Progenitor cell of endocrine pancreas (in vitro differentiated cells): Measurements from ENCODE around the gene ATXN2. TPM values are rescaled to one million over a fixed set of nuclear protein-coding genes. Genes with fewer than 3 reads are reported as not detected.
"Not testable (repeated sequence)": the region's sequence is repeated elsewhere in the genome, so short reads cannot be mapped to it uniquely, and the experiment has no call there.

Experiments
- DNase-seq: peaks from one replicate; pipeline ENCODE4 v3.0.0; 2021; ENCODE audit warnings: low spot score; ENCODE audit not compliant: unreplicated experiment
- H3K27ac Mint-ChIP-seq: 2 replicates; pipeline ENCODE4 v1.8.0; 2021; ENCODE audit warnings: mild to moderate bottlenecking, moderate library complexity, mixed read lengths
- H3K27me3 Mint-ChIP-seq: 2 replicates; pipeline ENCODE4 v1.8.0; 2021; ENCODE audit warnings: mixed read lengths
- H3K36me3 Mint-ChIP-seq: 2 replicates; pipeline ENCODE4 v1.8.0; 2022; ENCODE audit warnings: mixed read lengths; ENCODE audit not compliant: insufficient read depth
- H3K4me1 Mint-ChIP-seq: 2 replicates; pipeline ENCODE4 v1.8.0; 2021; ENCODE audit warnings: low read depth, mixed read lengths
- H3K4me3 Mint-ChIP-seq: 2 replicates; pipeline ENCODE4 v1.8.0; 2021; ENCODE audit warnings: low read depth, mild to moderate bottlenecking, moderate library complexity, mixed read lengths
- H3K9me3 Mint-ChIP-seq: 2 replicates; pipeline ENCODE4 v1.8.0; 2021; ENCODE audit warnings: low read depth, mixed read lengths
- total RNA-seq: library from RNA; stranded (reverse); gene quantifications from 2 replicates; pipeline ENCODE4 v1.2.1, GENCODE V29; 2021
- TF ChIP-seq, protein P1 (sequence below): fragments of 200-600 bp; sonication (generic); IDR thresholded peaks from one replicate; pipeline ENCODE4 v1.5.0; 2021; ENCODE audit warnings: antibody characterized with exemption, mild to moderate bottlenecking; ENCODE audit not compliant: unreplicated experiment

Gene ATXN2
- total RNA-seq, 1 donor from 2014 or later: 81.7 TPM

DNA sequence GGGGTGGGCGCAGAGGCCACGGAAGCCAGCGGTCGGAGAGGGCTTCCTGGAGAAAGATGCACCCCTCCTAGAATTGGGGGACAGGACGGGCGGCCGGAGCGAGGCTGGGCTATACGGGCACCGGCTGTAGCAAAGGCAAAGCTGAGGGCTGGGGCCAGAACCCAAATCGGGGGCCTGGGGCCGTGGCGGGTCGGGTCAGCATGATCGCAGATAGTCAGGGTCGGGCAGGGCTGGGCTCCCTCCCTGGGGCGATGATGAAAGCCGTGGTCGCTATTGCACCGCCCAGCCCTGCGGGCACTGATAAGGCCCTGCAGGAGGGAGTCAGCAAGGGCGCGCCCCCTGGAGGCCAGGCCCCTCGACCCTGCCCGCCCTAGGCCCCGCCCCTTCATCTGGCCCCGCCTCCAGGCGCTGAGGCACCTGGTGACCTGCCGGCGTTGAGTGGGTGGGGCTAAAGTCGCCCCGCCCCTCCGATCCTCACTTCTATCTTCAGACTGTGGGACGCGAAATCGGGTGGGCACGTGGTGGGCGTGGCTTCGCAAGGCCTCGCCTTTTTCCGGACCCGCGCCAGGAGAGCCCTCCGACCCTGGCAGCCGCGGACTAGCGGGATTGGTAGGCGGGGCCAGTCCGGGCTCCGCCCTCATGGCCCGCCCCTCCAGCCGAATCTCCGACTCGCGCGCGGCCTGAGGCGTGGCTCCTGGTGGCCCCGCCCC is 193.8 kb downstream of the ATXN2 start:
- TF ChIP-seq, protein P1, sequence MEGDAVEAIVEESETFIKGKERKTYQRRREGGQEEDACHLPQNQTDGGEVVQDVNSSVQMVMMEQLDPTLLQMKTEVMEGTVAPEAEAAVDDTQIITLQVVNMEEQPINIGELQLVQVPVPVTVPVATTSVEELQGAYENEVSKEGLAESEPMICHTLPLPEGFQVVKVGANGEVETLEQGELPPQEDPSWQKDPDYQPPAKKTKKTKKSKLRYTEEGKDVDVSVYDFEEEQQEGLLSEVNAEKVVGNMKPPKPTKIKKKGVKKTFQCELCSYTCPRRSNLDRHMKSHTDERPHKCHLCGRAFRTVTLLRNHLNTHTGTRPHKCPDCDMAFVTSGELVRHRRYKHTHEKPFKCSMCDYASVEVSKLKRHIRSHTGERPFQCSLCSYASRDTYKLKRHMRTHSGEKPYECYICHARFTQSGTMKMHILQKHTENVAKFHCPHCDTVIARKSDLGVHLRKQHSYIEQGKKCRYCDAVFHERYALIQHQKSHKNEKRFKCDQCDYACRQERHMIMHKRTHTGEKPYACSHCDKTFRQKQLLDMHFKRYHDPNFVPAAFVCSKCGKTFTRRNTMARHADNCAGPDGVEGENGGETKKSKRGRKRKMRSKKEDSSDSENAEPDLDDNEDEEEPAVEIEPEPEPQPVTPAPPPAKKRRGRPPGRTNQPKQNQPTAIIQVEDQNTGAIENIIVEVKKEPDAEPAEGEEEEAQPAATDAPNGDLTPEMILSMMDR: peak; percentile 65
- no peaks in the 10 kb centered on the region for H3K36me3 Mint-ChIP-seq
- DNase-seq: peak; percentile 89
- peaks cover 62% of the 10 kb centered on the region for H3K27me3 Mint-ChIP-seq
- H3K27ac Mint-ChIP-seq: no peak overlapping the region
- H3K4me3 Mint-ChIP-seq: peak overlapping the region; percentile 70
- no peaks in the 10 kb centered on the region for H3K9me3 Mint-ChIP-seq
- H3K4me1 Mint-ChIP-seq: peaks cover 2% of the 10 kb centered on the region

DNA sequence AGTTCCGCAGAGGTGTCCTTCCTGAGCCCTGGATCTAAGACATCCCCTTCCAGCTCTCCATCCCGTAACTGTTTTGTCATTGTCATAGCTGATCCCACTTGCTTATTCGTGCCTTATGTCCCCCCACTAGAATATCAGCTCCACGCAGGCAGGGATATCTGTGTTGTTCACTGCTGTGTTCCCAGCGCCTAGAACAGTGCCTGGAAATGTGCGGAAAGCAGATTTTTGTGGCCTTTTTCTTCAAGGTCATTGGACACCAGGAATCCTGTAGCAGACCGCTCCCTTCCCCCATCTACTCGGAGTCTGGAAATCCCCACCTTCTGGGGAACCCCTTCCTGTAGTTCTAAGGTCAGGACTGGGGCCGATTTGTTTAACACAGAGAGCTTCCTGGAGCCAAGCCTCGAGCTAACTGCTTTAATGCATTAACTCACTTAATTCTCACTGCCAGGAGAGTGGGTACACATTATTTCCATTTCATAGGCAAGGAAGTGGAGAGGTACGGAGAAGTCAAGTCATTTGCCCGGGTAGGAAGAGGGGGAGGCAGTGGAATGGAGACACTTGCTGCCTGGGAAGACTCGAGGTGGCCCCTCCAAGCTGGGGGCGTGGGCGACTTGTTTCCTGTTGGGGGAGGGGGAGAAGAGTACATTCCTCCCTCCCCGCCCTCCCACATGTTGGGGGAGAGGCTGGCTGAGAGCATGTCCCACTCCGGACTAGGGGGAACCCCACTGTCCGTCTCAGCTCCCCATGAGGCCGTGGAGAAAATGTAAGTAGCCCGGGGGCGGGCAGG is 194.6 kb downstream of the ATXN2 start:
- H3K4me3 Mint-ChIP-seq: peak overlapping the region; percentile 56
- no peak for DNase-seq
- peaks cover 69% of the 10 kb centered on the region for H3K27me3 Mint-ChIP-seq
- peaks cover 2% of the 10 kb centered on the region for H3K4me1 Mint-ChIP-seq
- H3K27ac Mint-ChIP-seq: peak overlapping the region; percentile 4
- H3K9me3 Mint-ChIP-seq: no peaks in the 10 kb centered on the region
- TF ChIP-seq, protein P1: no peak
- H3K36me3 Mint-ChIP-seq: no peaks in the 10 kb centered on the region

GRCh38 chr12:111402490-111402824 is 196.7 kb downstream of the ATXN2 start:
- H3K4me3 Mint-ChIP-seq, DNase-seq, H3K36me3 Mint-ChIP-seq, H3K9me3 Mint-ChIP-seq, H3K27ac Mint-ChIP-seq, H3K4me1 Mint-ChIP-seq: not testable (repeated sequence)
- H3K27me3 Mint-ChIP-seq: peaks cover 52% of the 10 kb centered on the region

Other genes starting within 250 kb of the ATXN2 start
- gene PHETA1, start 230.2 kb downstream of the ATXN2 start, total RNA-seq: 31.3 and 32.9 TPM in 2 replicates
- gene SH2B3, start 193.4 kb downstream of the ATXN2 start, total RNA-seq: 0.72 and 1.5 TPM in 2 replicates
- 23.1 and 23.6 TPM in 2 replicates for gene BRAP, start 86.6 kb upstream of the ATXN2 start, total RNA-seq
- gene ACAD10, start 86.7 kb upstream of the ATXN2 start, total RNA-seq: 59.4 and 62.3 TPM in 2 replicates
- 47.3 and 47.6 TPM in 2 replicates for gene ALDH2, start 167.6 kb upstream of the ATXN2 start, total RNA-seq
- gene MAPKAPK5, start 242.9 kb upstream of the ATXN2 start, total RNA-seq: 71.5 and 78.7 TPM in 2 replicates